B cell (primary cell): ENCODE measurements around the gene GPHA2.

ENCODE experiments used
- CTCF ChIP-seq: fragments of 200-600 bp; IDR thresholded peaks from one replicate; pipeline ENCODE4 v1.8.0; 2022; ENCODE audit warnings: antibody characterized with exemption, mild to moderate bottlenecking
- EZH2 ChIP-seq: IDR thresholded peaks from 2 replicates; pipeline ENCODE4 v1.6.1; 2012; ENCODE audit warnings: borderline replicate concordance, low read depth, mild to moderate bottlenecking, moderate library complexity, low read length; ENCODE audit not compliant: insufficient read depth, poor library complexity, severe bottlenecking

- TF ChIP-seq CTCF (no peak), EZH2 (no peak)
Observed at GRCh38 chr11:64908766-64909165, 26.9 kb downstream of the GPHA2 start.
